GM19193 (cell line): Measurements from ENCODE around the gene SETD9.

ENCODE experiments used
- POLR2A ChIP-seq: IDR thresholded peaks from 4 replicates; pipeline ENCODE4 v1.6.1; 2011; ENCODE audit not compliant: insufficient read depth, insufficient read length; ENCODE audit errors: extremely low read depth

SETD9 gene

DNA sequence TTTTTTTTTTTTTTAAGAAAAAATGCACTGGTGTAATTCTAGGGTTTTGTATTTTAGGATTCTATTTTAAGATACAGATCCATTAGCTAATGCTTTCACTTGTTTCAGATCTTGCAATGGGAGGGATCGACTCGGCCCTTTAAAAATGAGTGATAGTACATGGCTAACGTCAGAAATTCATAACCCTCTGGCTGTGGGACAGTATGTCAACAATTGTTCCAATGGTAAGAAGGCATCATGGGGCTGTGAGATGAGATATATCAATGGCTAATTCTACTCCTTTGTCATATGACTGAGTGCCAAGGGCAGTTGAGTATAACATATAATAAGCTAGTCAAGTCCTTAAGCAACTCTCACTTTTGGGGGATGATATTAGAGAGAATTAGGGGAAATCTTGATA, 4.4 kb downstream of the SETD9 start:
- TF ChIP-seq POLR2A, result no peak

DNA sequence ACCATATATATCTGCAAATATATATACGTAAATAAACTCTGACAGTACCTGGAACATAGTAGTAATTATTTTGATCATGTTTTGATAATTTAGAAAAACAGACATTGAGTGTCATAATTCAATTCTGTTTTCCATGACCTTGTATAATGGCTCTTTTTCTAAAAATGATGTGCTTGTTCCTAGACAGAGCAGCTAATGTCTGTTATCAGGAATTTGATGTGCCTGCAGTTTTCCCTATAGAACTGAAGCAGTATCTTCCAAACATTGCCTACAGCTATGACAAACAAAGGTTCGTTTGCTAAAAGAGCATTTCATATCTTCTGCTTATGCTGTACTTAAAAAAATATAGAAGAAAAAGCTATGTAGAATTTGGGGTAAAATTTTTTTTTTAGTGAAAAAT, 5.3 kb downstream of the SETD9 start:
- TF ChIP-seq POLR2A, result no peak

DNA sequence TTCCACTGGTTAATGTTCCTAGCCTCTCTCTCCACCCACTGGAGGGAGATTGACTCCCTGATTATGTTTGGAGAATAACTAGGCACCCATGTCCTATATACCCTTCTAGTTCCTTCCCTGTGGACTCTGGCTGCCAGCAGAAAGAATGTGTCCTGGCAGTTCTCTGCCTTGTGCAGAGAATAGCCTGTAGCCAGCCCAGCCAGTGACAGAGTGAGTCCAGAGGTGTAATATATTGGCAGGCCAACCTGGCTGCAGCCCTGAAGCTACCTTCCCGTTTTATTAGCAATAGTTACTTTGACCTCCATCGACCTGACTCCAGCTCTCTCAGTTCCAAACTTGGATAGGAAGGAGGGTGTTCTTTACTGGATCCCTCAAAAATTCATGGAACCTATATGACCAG, 8.1 kb downstream of the SETD9 start:
- TF ChIP-seq POLR2A, result no peak

DNA sequence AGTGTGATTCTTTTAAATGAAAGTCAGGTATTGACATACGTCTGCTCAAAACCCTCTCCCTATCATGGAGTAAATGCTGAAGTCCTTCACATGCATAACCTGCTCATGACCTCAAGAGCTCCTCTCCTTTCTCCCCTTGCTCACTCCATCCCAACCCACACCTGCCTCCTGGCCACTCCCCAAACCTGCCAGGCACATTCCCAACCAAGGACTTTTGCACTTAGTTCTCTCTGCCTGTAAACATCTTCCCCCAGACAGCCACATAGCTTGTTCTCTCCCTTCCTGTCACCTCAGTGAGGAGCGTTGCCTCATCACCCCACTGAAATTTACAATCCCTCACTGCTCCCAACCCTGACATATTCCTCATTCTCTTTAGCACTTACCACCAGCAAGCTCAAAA, 8.7 kb downstream of the SETD9 start:
- TF ChIP-seq POLR2A, result no peak

DNA sequence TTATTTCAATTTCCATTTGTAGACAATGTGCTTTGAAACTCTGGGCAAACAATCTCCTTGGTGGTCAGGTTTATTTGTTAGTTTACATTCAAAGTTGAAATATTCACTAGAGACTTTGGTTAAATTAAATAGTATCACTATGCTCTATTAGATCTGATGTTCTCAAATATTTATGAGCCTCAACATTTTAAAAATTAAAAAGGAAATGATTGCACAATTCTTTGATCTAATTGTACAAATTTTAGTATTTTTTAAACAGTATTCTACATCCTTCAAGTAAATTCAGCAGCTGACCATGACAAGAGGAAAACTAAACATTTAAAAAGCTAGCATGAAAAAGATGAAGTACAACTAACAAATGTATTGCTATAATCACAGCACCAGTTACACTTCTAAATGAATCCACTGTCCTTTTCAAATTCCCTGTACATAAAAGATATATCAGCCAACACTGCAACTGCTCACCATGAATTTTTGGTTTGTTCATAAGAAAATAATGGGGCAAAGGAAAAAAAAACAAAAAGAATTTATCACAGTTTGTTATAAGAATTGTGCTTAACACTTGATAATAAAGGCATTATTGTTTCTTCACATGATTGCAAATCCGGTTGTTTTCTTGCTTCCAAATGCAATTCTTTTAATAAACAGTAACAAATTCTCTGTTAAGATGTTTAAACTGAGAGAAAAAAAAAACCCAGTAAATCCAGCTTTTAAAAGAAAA, 10.7 kb downstream of the SETD9 start:
- no peak for TF ChIP-seq POLR2A

DNA sequence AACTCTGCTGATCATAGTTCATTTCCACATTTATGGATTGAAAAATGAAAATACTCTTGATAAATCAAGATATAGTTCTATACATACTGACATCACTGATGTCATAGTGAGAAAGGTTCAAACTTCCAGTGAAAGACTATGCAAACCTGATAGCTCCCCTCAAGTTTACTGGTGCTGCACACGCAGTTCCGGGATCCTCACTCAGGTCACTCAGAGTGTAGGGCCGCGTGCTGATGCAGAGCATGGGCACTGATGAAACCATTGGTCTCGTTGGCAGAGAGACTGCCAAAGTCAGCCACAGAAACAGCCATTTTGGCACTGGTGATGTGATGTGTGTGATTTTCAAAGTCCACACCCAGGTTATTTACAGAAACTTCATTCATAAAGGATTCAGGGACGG, 13.5 kb downstream of the SETD9 start:
- no peak for TF ChIP-seq POLR2A

DNA sequence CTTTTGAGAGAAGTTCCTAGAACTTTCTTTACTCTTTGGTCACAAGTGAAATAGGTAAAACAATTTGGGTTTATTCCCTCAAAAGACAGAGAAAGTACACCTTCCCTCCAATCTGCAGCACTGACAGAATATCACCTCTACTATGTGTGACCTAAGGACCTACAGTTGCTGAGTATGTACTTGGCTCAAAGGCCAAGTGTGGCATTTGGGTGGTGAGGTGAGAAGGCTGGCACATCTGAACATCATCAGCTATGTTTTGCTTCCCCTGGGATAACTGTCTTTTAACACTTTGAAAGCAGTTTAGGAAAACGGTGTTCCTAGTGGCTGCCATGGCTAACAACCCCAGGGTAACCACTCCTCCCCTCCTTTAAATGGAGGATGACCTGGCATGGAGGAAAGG, 24.9 kb downstream of the SETD9 start:
- no peak for TF ChIP-seq POLR2A

DNA sequence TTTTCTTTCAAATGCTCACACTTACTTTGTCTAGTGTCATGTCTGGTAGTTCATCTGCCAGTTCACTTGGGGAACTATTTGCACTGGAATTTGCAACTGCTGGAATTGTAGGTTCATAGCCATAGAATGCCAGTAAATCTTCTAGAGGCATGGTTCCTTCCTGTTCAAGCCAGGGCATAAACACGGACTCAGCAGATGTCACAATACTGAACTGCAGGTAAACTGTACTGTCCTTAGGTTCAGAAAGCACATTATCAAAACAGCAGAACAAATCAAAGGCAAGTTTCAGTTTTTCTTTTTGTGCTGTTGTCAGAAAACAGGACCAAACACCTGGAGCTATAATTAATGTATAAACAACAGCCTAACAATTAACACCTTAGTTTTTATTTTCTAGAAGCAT, 29.5 kb downstream of the SETD9 start:
- no peak for TF ChIP-seq POLR2A

DNA sequence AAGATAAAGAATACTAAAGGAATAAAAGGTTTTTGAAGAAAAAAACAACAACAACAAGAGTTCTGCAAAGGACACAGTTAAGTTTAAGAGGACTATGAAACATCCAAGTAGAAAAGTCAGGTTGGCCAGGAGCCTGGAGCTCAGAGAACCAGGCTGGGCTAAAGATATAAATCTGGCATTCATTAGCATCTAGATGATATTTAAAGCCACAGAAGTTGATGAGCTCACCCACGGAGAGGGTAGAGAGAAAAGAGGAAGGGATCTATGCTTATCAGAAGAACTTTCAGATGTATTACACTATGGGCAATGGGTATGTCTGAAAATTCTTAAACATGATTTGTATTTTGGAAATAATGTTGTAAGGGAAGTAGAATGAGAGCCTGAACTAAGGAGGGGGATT, 32.6 kb downstream of the SETD9 start:
- no peak for TF ChIP-seq POLR2A

DNA sequence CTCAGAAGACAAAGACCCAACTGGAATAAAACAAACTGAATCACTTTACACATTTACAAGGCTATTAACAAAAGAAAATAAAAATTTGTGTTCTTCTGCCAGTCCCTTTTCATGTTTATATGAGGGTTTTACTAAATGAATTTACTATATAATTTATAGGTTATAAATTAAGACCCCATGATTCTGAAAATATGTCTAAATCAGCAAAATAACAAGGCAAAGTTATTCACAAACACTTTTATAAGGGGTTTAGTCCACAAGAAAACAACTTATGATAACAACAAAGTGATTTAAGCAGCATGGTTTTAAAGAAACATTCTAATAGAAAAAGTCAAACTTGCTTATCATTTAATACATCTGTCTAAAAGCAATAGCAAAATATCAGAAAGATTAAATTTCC, 37.7 kb downstream of the SETD9 start:
- no peak for TF ChIP-seq POLR2A

DNA sequence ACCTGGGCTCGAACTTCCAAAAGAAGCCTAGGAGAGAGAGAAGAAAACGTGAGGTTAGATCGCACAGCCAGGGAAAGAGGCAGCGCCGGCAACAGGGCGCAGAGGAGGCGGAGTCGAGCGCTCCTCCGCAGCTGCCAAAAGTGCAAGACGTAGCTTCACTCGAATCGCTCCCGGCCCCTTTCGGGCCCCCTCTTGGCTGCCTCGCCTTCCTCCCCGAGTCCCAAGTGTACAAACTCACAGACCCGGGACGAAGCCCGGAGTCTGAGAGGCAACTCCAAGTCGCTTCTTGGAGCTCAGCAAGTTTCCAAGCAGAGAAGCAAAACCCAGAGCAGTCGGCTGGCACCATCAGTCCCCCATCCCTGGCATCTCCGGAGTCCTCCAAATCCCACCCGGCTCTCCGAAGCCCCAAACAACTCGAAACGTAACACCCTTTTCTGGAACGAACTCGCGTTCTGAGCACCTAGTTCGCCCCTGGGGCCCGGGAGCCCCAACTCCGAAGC, 41.3 kb downstream of the SETD9 start:
- TF ChIP-seq POLR2A, result peak; percentile 9

DNA sequence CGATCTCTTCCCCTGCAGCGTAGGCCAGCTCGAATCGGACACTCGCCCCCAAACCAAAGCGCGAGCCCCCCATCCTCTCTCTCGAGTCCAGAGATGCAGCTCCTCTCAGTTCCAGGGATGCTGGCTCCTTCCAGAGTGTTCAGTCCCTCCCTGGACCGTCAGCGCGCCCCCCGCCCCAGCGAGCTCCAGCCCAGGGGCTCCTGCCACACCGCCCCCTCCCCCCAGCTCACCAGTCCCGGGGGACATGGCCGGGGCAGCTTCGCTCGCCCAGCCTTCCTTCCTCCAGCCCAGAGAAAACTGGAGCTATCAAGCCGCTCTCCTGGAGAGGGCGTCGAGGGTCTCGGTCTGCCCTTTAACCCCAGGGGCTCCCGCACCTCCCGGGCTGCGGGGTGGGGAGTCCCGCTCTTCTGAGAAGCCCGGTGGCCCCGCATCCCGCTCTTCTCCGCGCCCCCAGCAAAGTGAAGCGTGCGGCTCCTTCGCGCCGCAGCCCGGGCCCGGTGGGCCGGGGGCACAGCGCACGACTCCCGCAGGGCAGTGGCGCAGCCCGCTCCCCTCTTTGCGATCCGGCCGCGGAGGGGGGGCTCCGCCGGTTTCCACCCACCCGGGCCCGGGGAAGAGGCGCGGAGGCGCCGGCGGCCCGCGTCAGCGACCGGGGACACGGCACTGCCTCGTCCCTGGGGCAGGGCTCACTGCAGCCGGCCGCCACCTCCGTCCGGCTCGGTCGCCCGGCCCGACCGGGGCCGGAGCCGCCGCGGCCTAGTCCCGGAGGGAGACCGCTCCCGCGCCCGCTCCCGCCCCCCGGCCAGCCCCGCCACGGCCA, 41.9 kb downstream of the SETD9 start:
- no peak for TF ChIP-seq POLR2A

DNA sequence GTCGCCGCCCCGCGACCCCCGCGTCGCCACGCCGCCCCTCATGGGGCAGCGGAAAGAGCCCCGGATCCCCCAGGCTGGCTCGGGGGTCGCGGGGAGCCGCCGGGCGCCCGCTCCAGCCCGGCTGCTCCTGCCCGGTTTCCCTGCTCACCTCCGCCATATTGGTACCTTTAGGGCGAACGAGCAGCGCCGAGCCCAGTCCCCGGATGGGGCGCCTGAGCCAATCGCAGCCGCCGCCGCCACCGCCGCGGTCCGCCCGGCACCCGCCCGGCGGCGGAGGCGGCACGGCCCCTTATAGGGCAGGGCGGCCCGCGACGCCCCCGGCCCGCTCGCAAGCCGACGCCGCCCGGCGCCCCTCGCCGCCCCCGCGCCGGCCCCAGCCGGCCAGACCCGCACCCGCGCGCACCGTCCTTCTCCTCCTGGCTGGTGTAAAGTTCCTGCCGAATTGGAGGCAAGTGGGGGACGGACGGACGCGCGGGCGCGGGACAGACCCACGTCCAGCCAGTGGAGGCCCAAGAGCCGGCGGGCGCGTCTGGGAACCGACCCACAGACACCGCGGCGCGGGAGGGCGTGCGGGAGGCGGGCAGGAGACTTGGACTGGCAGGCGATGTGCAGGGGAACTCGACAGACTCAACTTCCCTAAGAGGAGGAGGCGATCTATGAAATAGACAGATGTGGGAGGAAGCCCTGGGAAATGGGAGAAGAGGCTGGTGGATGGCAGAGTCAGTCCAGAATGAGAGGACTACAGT, 42.7 kb downstream of the SETD9 start, which contains the start of gene MIER3:
Gene MIER3, minus strand, starts transcription at position 178 of the 746 bp plus-strand sequence. Its CDS starts 21 bp downstream, at position 157.
- TF ChIP-seq POLR2A, result peak; percentile 73

DNA sequence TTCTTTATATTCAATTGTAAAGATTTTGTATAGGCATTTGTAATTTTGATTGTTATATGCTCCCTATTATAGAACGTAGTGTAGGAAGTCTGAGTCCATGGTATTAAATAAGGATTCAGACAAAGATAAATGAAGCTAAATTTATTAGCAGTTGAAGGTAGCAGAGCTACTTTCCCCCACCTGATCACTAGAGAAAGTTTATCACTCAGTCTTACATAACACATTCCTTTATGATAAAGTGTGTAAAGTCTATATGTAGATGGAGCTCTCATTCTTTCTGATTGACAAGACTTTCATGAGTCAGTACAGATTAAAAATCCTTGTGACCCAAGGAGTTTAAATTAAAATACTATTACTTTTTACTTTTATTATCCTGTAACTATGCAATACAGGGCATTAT, 44.9 kb downstream of the SETD9 start:
- no peak for TF ChIP-seq POLR2A

DNA sequence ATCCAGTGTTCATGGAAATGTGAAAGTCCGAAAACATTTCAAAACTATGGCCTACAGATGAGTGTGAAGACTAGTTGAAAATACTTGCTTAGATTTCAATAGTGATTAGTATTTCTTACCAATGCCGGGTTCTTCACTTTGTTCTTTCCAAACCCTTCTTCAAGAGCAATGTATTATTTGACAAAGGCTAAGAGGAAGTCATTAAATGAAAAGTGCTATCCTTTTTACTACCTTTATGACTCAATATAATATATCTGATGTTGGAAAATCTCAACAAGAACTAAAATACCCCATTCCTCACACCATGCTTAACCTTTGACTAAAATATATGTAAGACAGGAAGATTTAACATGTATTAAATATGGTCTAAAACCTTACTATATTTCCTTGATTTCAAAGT, 49.2 kb downstream of the SETD9 start:
- no peak for TF ChIP-seq POLR2A
